CD4-positive, alpha-beta T cell treated with Interleukin-6 at 100 ng/mL for 8 hours (primary cell): ENCODE data around the gene RPS6KA2.
"Not testable (repeated sequence)": the region's sequence is repeated elsewhere in the genome, so short reads cannot be mapped to it uniquely, and the experiment has no call there.

ENCODE experiments used
- DNase-seq: peaks from one replicate; pipeline ENCODE4 v3.0.0-alpha.2; 2020; ENCODE audit warnings: mixed read lengths, low spot score

RPS6KA2 gene

GRCh38 chr6:166530211-166531095 lies 96.6 kb downstream of the RPS6KA2 start:
- DNase-seq = no peak

DNA sequence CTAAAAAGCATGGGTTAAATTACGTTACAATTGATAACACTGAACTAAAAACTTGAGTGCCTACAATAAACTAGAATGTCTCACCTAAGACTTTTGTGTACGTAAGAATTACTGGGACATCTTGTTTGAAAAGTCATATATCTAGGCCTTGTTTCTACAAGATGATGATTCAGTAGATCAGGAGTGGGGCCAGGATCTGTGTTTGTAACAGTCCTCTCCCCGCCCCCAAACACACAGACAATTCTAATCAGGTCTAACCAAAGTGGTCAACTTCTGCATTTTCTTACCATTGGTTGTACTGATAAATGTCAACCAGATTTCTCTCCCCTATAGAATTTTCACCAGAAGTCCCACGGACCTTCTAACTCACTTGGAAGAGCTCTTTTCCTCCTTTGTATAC lies 97.5 kb downstream of the RPS6KA2 start:
- DNase-seq = no peak

DNA sequence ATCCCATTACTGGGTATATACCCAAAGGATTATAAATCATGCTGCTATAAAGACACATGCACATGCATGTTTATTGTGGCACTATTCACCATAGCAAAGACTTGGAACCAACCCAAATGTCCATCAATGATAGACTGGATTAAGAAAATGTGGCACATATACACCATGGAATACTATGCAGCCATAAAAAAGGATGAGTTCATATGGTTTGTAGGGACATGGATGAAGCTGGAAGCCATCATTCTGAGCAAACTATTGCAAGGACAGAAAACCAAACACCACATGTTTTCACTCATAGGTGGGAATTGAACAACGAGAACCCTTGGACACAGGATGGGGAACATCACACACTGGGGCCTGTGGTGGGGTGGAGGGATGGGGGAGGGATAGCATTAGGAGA lies 98.0 kb downstream of the RPS6KA2 start:
- not testable (repeated sequence) for DNase-seq

GRCh38 chr6:166527849-166528248 lies 99.2 kb downstream of the RPS6KA2 start:
- DNase-seq = no peak

GRCh38 chr6:166526937-166527336 lies 100.1 kb downstream of the RPS6KA2 start:
- no peak for DNase-seq

DNA sequence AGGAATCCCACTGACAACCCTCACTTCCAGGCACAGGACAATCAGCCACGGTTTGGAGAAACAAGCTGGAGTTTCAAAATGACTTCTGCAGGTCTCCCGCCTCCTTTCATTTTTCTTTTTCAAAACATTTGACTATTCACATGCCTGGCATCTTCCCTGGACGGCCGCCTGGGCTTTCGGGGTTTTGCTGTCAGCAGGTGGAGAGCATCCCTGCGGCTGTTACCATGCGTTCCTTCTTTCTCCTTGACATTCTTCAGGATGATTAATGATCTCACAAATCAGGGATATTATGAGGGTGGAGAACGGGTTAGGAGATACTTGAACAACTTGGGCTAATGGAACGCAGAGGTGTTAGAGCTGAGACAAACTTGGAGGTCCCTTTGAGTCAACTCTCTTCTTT lies 101.5 kb downstream of the RPS6KA2 start:
- no peak for DNase-seq

GRCh38 chr6:166523782-166524559 lies 103.1 kb downstream of the RPS6KA2 start:
- DNase-seq = no peak

GRCh38 chr6:166520905-166521834 lies 105.9 kb downstream of the RPS6KA2 start:
- no peak for DNase-seq

DNA sequence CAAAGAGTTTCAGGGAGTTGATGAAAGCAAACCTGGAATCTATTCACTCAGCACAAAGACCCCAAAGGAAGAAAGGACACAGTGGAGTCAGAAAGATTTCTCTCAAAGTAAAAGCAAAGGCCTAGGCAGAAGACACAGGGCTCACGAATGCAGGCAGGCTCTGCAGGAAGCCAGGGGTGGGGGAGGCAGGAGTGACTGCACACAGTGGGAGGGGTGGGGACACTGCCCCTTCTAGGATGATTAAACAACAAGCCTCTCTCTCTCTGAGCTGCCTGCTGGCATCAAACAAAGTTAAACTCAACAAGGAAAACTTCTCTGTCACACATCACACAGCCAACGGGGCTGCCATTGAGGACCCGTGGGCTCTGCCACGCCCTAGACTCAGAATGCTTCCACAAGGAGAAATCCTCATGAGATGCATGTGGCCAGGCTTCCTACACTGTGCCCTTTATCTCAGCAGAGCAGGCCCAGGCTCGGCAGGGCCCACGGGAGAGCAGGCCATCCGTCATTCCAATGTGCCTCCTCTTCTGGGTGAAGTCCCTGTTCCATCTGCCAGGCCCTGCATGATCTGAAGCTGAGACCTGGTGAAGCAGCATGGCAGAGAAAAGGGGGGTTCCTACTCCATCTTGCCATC lies 110.7 kb downstream of the RPS6KA2 start:
- no peak for DNase-seq

- DNase-seq = peak; percentile 37
These were observed 111.8 kb downstream of the RPS6KA2 start for GRCh38 chr6:166515072-166515810.

DNA sequence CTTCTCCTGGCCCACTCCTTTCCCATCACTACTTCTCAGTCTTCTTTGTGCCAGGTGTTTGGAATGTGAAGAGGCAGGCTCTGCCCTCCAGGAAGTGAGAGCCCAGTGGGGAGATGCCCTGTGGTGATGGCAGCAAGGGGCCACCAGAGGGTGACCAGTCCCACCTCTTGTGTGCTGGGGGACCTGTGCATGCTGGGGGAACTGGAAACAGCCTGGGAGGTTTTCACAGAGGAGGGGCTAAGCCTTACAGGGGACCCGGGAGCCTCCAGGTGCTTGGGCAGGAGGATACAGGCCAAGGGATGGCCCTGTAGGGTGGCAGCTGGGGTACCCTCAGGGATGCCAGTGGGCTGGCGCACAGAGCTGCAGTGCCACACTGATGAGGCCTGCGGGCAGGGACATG lies 112.9 kb downstream of the RPS6KA2 start:
- no peak for DNase-seq

GRCh38 chr6:166512567-166512966 lies 114.5 kb downstream of the RPS6KA2 start:
- peak; percentile 51 for DNase-seq

- DNase-seq = no peak
These were observed 115.7 kb downstream of the RPS6KA2 start for GRCh38 chr6:166511316-166511715.

- DNase-seq = no peak
These were observed 117.9 kb downstream of the RPS6KA2 start for GRCh38 chr6:166509193-166509592.

DNA sequence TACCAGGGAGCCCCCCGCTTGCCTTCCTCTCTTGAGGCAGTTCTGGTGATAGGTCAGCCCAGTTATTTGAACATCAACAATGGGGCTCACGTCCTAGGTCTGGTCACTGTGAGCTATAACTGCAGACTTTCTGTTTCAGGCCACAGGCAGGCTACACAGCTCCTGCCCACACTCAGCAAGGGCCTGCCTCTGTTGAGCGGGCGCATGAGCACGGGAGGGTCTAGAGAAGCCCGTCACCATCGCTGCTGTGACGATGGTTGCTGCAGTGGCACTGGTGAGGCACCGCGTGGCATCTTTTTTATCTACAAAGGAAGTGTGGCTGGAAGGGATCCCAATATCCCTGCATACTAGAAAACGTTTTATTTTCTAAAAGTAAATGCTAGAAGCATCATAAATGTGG lies 118.3 kb downstream of the RPS6KA2 start:
- no peak for DNase-seq

DNA sequence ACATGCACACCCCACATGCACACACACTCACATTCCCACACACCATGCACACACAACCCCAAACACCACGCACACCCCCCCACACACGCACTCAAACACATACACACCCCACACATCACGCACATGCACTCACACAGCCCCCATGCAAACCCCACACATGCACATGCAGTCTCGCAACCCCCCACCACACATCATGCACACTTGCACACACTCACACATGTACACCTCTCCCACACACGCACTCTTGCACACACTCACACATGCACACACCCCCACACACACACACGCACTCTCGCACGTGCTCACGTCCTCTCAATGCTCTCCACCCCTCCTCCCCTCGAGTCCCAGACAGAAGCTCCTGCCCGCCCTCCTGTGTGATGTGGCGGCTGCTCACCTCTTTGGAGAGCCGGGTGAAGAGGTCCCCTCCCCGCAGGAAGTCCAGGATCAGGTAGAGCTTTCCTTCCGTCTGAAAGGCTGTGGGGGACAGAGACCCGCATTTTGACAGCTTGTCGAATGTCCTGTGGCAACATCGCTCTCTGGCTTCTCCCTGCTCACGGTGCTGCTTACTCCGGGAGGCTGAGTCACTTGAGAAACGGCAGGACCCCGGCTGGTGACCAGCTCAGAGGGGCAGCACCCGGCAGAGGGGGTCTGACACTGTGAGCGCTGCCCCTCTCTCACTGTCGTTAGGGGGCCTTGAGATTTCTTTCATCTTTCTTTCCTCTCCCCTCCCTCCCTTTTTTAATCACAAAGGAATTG lies 119.1 kb downstream of the RPS6KA2 start:
- DNase-seq = no peak

DNA sequence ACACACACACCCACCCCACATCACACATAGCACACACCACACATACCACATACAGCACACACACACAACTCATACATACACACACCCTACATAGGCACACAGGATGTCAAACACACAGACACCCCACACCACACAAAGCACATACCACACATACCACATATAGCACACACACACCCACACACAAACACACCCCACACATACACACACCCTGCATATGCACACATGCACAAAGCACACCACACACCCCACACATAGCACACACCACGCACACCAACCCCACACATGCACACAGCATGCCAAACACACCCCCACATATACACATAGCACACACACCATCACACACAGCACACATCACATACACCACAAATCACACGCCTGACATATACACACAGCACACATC lies 119.7 kb downstream of the RPS6KA2 start:
- no peak for DNase-seq

- no peak for DNase-seq
These were observed 121.7 kb downstream of the RPS6KA2 start for GRCh38 chr6:166505133-166505905.

GRCh38 chr6:166504100-166504499 lies 123.0 kb downstream of the RPS6KA2 start:
- no peak for DNase-seq
